ENCODE results near the gene ERICH6. TPM values are rescaled to one million over a fixed set of nuclear protein-coding genes. Genes with fewer than 3 reads are reported as not detected.

The ERICH6 gene
- polyA plus RNA-seq, 3 donors, result 0.04 TPM; not detected in 2

- no peak overlapping the region for H3K4me2 ChIP-seq (replicated peaks; ENCODE audit: extremely low read depth, low read length, poor library complexity, severe bottlenecking)
- peak overlapping the region; percentile 10 to 63 for H3K27ac ChIP-seq (ENCODE audit: low read depth in 1 of 2, low read length in 2 of 2)
- peaks cover 0 to 2% (median 0%) of the 10 kb centered on the region in 3 donors for H3K27me3 Mint-ChIP-seq (ENCODE audit: low read depth in 3 of 3)
- H3K36me3 ChIP-seq (replicated peaks in 1 of 2; ENCODE audit: control insufficient read depth in 1 of 2, insufficient read depth in 2 of 2, low read length in 2 of 2), result peaks cover 4 to 8% of the 10 kb centered on the region in 2 donors
- H3K27me3 ChIP-seq (ENCODE audit: control insufficient read depth in 2 of 2, insufficient read depth in 2 of 2, low read length in 2 of 2), result no peaks in the 10 kb centered on the region
- peak overlapping the region in 6 of 7 donors; percentile 51 to 95 (median 78) for H3K27ac Mint-ChIP-seq
- no peaks in the 10 kb centered on the region for H3K9me3 Mint-ChIP-seq
- WGBS (ENCODE audit: insufficient coverage), result no CpG with 5 or more reads among the region's 5 CpGs
- TF ChIP-seq CTCF (IDR thresholded peaks at IDR 0.05), result no peak
- no peaks in the 10 kb centered on the region for H3K9me3 ChIP-seq (replicated peaks in 1 of 2; ENCODE audit: control insufficient read depth in 1 of 2, insufficient read depth in 1 of 2, low read length in 2 of 2)
- H3K36me3 Mint-ChIP-seq, result peaks cover 12 to 22% of the 10 kb centered on the region in 2 donors
- intact Hi-C loops (cut with micrococcal nuclease), result no loop called here
- H2AFZ ChIP-seq (ENCODE audit: insufficient read depth, low read depth, low read length, poor library complexity, severe bottlenecking), result no peak overlapping the region
- peak; percentile 53 to 72 (median 71) for DNase-seq
- H3K79me2 ChIP-seq (ENCODE audit: insufficient read depth, low read length), result peaks cover 100% of the 10 kb centered on the region
- peaks cover 13 to 23% of the 10 kb centered on the region in 2 donors for H3K4me1 ChIP-seq (ENCODE audit: control insufficient read depth in 1 of 2, insufficient read depth in 2 of 2, low read length in 2 of 2)
- H4K20me1 ChIP-seq (ENCODE audit: insufficient read depth, low read length), result peaks cover 99% of the 10 kb centered on the region
- peak overlapping the region in 1 of 3 experiments; percentile 1 for H3K4me3 ChIP-seq (replicated peaks in 1 of 3; ENCODE audit: low read depth in 2 of 3, low read length in 3 of 3)
- H3K9ac ChIP-seq (ENCODE audit: insufficient read depth, low read length, poor library complexity, severe bottlenecking), result no peak overlapping the region
- no peak overlapping the region for H3K4me3 Mint-ChIP-seq
- H3K4me1 Mint-ChIP-seq, result peaks cover 57% of the 10 kb centered on the region
Measured at GRCh38 chr3:150747886-150748683, 44.4 kb upstream of the ERICH6 start.

- peaks cover 99% of the 10 kb centered on the region for H4K20me1 ChIP-seq (ENCODE audit: insufficient read depth, low read length)
- WGBS (ENCODE audit: insufficient coverage), result 78% methylated on average over 5 of the region's 7 CpGs
- no peaks in the 10 kb centered on the region for H3K27me3 ChIP-seq (ENCODE audit: control insufficient read depth in 2 of 2, insufficient read depth in 2 of 2, low read length in 2 of 2)
- peaks cover 15 to 20% of the 10 kb centered on the region in 2 donors for H3K36me3 Mint-ChIP-seq
- H3K4me3 Mint-ChIP-seq, result no peak overlapping the region
- H3K36me3 ChIP-seq (replicated peaks in 1 of 2; ENCODE audit: control insufficient read depth in 1 of 2, insufficient read depth in 2 of 2, low read length in 2 of 2), result peaks cover 5 to 13% of the 10 kb centered on the region in 2 donors
- H3K9ac ChIP-seq (ENCODE audit: insufficient read depth, low read length, poor library complexity, severe bottlenecking), result no peak overlapping the region
- peak overlapping the region; percentile 10 to 63 for H3K27ac ChIP-seq (ENCODE audit: low read depth in 1 of 2, low read length in 2 of 2)
- H3K4me1 Mint-ChIP-seq, result peaks cover 51% of the 10 kb centered on the region
- H2AFZ ChIP-seq (ENCODE audit: insufficient read depth, low read depth, low read length, poor library complexity, severe bottlenecking), result no peak overlapping the region
- H3K27ac Mint-ChIP-seq, result peak overlapping the region in 6 of 7 donors; percentile 51 to 95 (median 78)
- peaks cover 0 to 2% (median 0%) of the 10 kb centered on the region in 3 donors for H3K27me3 Mint-ChIP-seq (ENCODE audit: low read depth in 3 of 3)
- no peaks in the 10 kb centered on the region for H3K9me3 ChIP-seq (replicated peaks in 1 of 2; ENCODE audit: control insufficient read depth in 1 of 2, insufficient read depth in 1 of 2, low read length in 2 of 2)
- H3K79me2 ChIP-seq (ENCODE audit: insufficient read depth, low read length), result peaks cover 98% of the 10 kb centered on the region
- no peak for TF ChIP-seq CTCF (IDR thresholded peaks at IDR 0.05)
- peaks cover 13 to 23% of the 10 kb centered on the region in 2 donors for H3K4me1 ChIP-seq (ENCODE audit: control insufficient read depth in 1 of 2, insufficient read depth in 2 of 2, low read length in 2 of 2)
- intact Hi-C loops (cut with micrococcal nuclease), result no loop called here
- H3K4me3 ChIP-seq (replicated peaks in 1 of 3; ENCODE audit: low read depth in 2 of 3, low read length in 3 of 3), result no peak overlapping the region
- no peak overlapping the region for H3K4me2 ChIP-seq (replicated peaks; ENCODE audit: extremely low read depth, low read length, poor library complexity, severe bottlenecking)
- DNase-seq, result no peak
- H3K9me3 Mint-ChIP-seq, result no peaks in the 10 kb centered on the region
Measured at GRCh38 chr3:150746791-150747590, 43.3 kb upstream of the ERICH6 start.

Measured in CD14-positive monocyte (primary cell).